ENCODE results near the gene ACTR3. TPM values are rescaled to one million over a fixed set of nuclear protein-coding genes. Genes with fewer than 3 reads are reported as not detected.

Gene ACTR3
- total RNA-seq, 2 experiments from 2014 or later: 408 to 414 TPM

DNA sequence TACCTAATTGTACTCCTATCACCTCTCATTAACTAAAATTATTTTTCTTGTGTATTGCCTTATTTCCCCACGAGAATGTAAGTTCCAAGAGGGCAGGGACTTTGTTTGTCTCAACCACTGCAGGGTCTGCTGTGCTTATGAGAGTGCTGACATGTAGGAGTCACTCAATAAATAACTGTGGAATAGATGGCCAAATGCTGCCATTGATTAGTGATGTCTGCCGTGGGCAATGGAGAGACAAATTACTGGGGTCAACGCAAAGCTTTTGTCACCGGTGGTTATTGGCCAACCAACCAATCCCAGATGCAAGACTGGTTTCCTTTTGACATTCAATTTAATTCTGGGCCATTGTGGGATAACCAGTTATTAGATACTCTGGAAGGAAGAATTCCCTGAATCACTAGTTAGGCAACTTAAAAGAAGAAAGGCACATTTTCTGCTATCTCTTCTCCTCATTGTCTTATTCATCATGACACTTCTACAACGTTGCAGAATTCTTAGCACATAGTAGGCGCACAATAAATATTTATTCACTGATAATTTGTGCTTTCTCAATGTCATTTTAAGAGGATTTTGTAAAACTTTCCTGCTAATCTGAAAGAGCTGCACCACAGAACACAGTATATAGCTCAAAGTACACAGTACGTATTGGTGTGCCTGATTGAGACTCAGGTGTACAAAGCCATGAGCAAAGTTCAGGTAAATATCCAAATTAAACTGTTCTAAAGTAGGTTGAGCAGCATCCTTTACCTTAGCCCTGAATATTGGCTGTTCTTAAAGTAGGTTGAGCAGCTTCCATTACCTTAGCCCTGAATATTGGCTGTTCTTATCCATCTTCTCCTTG, 95.9 kb downstream of the ACTR3 start:
- Mint-ChIP-seq H3K4me1 (no peaks in the 10 kb centered on the region), H3K27me3 (no peaks in the 10 kb centered on the region)

DNA sequence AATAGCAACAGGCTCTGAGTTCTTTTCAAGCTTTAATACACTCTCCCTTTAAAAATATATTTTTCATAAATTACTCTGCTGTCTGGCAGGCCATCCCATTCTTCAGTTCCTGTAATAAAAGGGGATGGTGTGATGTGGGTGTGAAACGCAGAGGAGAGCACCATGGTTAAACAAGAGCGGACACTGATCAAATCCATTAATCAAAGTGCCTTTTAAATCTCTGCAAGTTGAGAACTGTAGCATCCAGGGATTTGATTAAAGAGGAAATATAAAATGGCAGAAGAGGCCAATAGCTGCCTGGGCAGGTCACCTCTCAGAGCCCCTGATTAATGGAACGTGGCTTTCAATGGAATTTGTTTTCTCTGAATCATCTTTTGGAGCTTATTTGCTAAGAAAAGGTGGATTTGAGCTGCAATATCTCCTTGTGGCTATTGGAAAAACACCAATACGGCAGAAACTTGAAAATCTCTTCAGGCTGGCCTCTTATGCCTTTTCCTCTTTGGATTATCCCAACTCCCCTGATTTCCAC, 96.9 kb downstream of the ACTR3 start:
- ATAC-seq (ENCODE audit: low read depth) (no peak), DNase-seq (no peak)
- no peak overlapping the region for H3K4me3 Mint-ChIP-seq
- no peaks in the 10 kb centered on the region for H3K36me3 Mint-ChIP-seq
- POLR2A ChIA-PET: no interaction called here
- no peak overlapping the region for H3K27ac Mint-ChIP-seq
- H3K27me3 Mint-ChIP-seq: no peaks in the 10 kb centered on the region
- no peaks in the 10 kb centered on the region for H3K9me3 Mint-ChIP-seq
- no peaks in the 10 kb centered on the region for H3K4me1 Mint-ChIP-seq

More for the DNA sequence above, 95.9 kb downstream of the ACTR3 start:
- Mint-ChIP-seq H3K9me3 (no peaks in the 10 kb centered on the region), H3K27ac (no peak overlapping the region), H3K36me3 (peaks cover 2% of the 10 kb centered on the region), H3K4me3 (no peak overlapping the region)
- DNase-seq (no peak), ATAC-seq (ENCODE audit: low read depth) (no peak)
- POLR2A ChIA-PET: no interaction called here

DNA sequence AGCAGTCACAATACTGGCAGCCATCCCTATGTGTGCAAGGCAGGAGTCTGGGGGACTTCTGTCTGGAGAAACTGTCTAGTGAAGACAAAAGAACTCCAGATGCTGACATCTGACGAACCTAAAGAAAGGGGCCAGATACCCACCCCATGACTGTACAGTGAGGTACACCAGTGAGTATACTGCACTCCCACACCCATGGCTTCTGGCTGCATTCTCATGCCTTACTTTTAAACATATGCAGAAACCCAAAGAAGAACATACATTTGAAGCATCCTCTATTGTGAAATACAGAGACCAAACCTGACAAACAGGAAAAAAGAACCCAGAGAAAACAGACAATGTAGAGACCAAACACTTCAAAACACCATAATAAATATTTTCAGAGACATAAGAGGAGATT, 102.2 kb downstream of the ACTR3 start:
- no peaks in the 10 kb centered on the region for H3K9me3 Mint-ChIP-seq
- ATAC-seq (ENCODE audit: low read depth): no peak
- DNase-seq: no peak
- POLR2A ChIA-PET: no interaction called here
- no peaks in the 10 kb centered on the region for H3K27me3 Mint-ChIP-seq
- peaks cover 3% of the 10 kb centered on the region for H3K4me1 Mint-ChIP-seq
- no peak overlapping the region for H3K27ac Mint-ChIP-seq
- H3K4me3 Mint-ChIP-seq: no peak overlapping the region
- H3K36me3 Mint-ChIP-seq: no peaks in the 10 kb centered on the region

GRCh38 chr2:113996671-113997594, 107.0 kb downstream of the ACTR3 start:
- no peak for ATAC-seq (ENCODE audit: low read depth)
- H3K4me3 Mint-ChIP-seq: no peak overlapping the region
- no peaks in the 10 kb centered on the region for H3K36me3 Mint-ChIP-seq
- no peak for DNase-seq
- no peaks in the 10 kb centered on the region for H3K9me3 Mint-ChIP-seq
- H3K27me3 Mint-ChIP-seq: no peaks in the 10 kb centered on the region
- H3K27ac Mint-ChIP-seq: no peak overlapping the region
- H3K4me1 Mint-ChIP-seq: peaks cover 4% of the 10 kb centered on the region
- POLR2A ChIA-PET: no interaction called here

DNA sequence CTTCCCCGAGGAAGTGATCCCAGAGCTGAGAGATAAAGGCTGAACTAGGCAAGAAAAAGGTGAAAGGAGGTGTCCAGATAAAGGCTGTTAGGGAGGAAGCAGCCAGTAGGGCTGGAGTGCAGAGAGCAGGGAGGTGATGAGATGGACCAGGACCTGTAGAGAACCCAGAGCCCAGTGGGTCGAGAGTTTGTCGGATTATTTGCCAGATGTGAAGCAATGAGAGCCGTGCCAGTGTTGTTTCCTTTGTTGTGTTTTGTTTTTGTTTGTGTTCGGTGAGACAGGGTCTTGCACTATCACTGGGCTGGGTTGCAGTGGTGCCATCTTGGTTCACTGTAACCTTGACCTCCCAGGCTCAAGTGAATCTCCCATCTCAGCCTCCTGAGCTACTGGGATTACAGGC, 111.3 kb downstream of the ACTR3 start:
- DNase-seq (no peak), ATAC-seq (ENCODE audit: low read depth) (no peak)
- POLR2A ChIA-PET: no interaction called here
- H3K27ac Mint-ChIP-seq: no peak overlapping the region
- H3K27me3 Mint-ChIP-seq: no peaks in the 10 kb centered on the region
- H3K4me1 Mint-ChIP-seq: peaks cover 4% of the 10 kb centered on the region
- H3K36me3 Mint-ChIP-seq: no peaks in the 10 kb centered on the region
- peaks cover 1% of the 10 kb centered on the region for H3K9me3 Mint-ChIP-seq
- H3K4me3 Mint-ChIP-seq: no peak overlapping the region

GRCh38 chr2:114001937-114002336, 112.0 kb downstream of the ACTR3 start:
- ATAC-seq (ENCODE audit: low read depth): no peak
- POLR2A ChIA-PET: no interaction called here

GRCh38 chr2:114005110-114005783, 115.4 kb downstream of the ACTR3 start:
- no peak overlapping the region for H3K4me3 Mint-ChIP-seq
- H3K27ac Mint-ChIP-seq: no peak overlapping the region
- H3K27me3 Mint-ChIP-seq: no peaks in the 10 kb centered on the region
- H3K9me3 Mint-ChIP-seq: peaks cover 1% of the 10 kb centered on the region
- H3K4me1 Mint-ChIP-seq: no peaks in the 10 kb centered on the region
- DNase-seq: no peak
- POLR2A ChIA-PET: no interaction called here
- ATAC-seq (ENCODE audit: low read depth): no peak
- no peaks in the 10 kb centered on the region for H3K36me3 Mint-ChIP-seq

More at GRCh38 chr2:114001937-114002336, 112.0 kb downstream of the ACTR3 start:
- no peak for DNase-seq
- no peak overlapping the region for H3K4me3 Mint-ChIP-seq
- H3K27ac Mint-ChIP-seq: no peak overlapping the region
- H3K9me3 Mint-ChIP-seq: peaks cover 1% of the 10 kb centered on the region
- peaks cover 1% of the 10 kb centered on the region for H3K4me1 Mint-ChIP-seq
- no peaks in the 10 kb centered on the region for H3K27me3 Mint-ChIP-seq
- H3K36me3 Mint-ChIP-seq: no peaks in the 10 kb centered on the region

DNA sequence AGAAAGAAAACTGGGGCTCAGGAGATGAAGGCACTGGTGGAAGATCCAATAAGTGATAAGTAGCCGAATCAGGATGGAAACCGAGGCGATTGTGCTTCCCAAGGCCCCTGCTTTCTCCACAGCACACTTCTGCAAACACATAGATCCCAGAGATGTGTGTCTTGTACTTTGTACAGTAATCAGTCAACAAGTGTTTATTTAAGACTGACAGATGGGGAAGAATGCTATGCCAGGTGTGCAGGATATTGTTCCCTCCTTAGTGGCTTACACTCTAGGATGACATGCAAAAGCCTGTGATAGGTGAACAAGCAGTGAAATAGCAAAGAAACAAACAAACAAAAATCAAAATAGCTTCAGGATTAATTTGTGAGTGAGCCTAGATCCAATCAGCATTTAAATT, 116.6 kb downstream of the ACTR3 start:
- no peaks in the 10 kb centered on the region for H3K4me1 Mint-ChIP-seq
- no peak for DNase-seq

DNA sequence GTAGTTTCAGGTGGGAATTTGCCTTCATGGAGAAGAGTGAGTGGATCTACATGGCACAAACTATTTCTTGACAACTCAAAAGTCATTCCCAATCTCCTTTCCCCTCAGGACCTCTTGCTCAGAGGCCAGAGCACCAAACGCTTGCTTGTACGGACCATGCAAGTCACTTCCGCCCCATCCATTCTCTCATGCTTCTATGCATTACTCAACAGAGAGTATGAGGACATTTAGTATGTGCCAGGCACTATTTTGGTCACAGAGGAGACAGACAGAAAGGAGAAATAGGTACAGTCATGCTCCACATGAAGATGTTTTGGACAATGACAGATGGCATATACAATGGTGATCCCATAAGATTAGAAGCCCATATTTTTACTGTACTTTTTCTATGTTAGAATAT, 117.5 kb downstream of the ACTR3 start:
- H3K4me1 Mint-ChIP-seq: no peaks in the 10 kb centered on the region
- POLR2A ChIA-PET: no interaction called here
- H3K4me3 Mint-ChIP-seq: no peak overlapping the region
- H3K9me3 Mint-ChIP-seq: peaks cover 1% of the 10 kb centered on the region
- H3K27ac Mint-ChIP-seq: no peak overlapping the region
- no peak for ATAC-seq (ENCODE audit: low read depth)
- peaks cover 6% of the 10 kb centered on the region for H3K27me3 Mint-ChIP-seq
- no peak for DNase-seq
- no peaks in the 10 kb centered on the region for H3K36me3 Mint-ChIP-seq

More for the DNA sequence above, 116.6 kb downstream of the ACTR3 start:
- H3K36me3 Mint-ChIP-seq: no peaks in the 10 kb centered on the region
- peaks cover 1% of the 10 kb centered on the region for H3K9me3 Mint-ChIP-seq
- H3K27me3 Mint-ChIP-seq: peaks cover 2% of the 10 kb centered on the region
- no peak for ATAC-seq (ENCODE audit: low read depth)
- no peak overlapping the region for H3K27ac Mint-ChIP-seq
- no peak overlapping the region for H3K4me3 Mint-ChIP-seq
- POLR2A ChIA-PET: no interaction called here

GRCh38 chr2:114008720-114009119, 118.8 kb downstream of the ACTR3 start:
- POLR2A ChIA-PET: no interaction called here
- DNase-seq (no peak), ATAC-seq (ENCODE audit: low read depth) (no peak)
- peaks cover 6% of the 10 kb centered on the region for H3K27me3 Mint-ChIP-seq
- H3K36me3 Mint-ChIP-seq: no peaks in the 10 kb centered on the region
- no peaks in the 10 kb centered on the region for H3K4me1 Mint-ChIP-seq
- no peak overlapping the region for H3K27ac Mint-ChIP-seq
- H3K4me3 Mint-ChIP-seq: no peak overlapping the region
- no peaks in the 10 kb centered on the region for H3K9me3 Mint-ChIP-seq

GRCh38 chr2:114009205-114009944, 119.5 kb downstream of the ACTR3 start:
- no peaks in the 10 kb centered on the region for H3K36me3 Mint-ChIP-seq
- POLR2A ChIA-PET: no interaction called here
- H3K4me3 Mint-ChIP-seq: no peak overlapping the region
- H3K4me1 Mint-ChIP-seq: no peaks in the 10 kb centered on the region
- H3K27me3 Mint-ChIP-seq: peaks cover 6% of the 10 kb centered on the region
- DNase-seq (no peak), ATAC-seq (ENCODE audit: low read depth) (no peak)
- no peak overlapping the region for H3K27ac Mint-ChIP-seq
- no peaks in the 10 kb centered on the region for H3K9me3 Mint-ChIP-seq

DNA sequence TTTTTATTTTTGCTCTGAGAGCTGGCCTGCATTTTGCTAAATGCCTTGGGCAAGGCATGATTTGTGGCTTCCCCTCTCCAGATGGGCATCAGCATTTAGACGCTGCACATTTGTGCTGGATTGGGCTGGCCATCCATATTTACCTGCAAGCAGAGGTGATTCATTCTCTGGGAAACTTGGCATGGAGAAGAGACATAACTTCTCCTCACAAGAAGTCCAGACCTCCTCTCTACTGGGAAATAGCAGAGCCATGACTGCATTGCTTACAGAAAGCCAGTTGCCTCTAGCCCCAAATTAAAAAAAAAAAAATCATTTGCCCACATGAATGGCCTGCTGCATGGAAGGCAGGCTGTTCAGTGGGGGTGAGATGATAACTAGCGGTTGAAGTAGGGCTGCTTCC, 120.1 kb downstream of the ACTR3 start:
- Mint-ChIP-seq H3K27ac (no peak overlapping the region), H3K4me3 (no peak overlapping the region), H3K9me3 (no peaks in the 10 kb centered on the region), H3K36me3 (no peaks in the 10 kb centered on the region), H3K27me3 (peaks cover 6% of the 10 kb centered on the region), H3K4me1 (no peaks in the 10 kb centered on the region)
- POLR2A ChIA-PET: no interaction called here
- DNase-seq (no peak), ATAC-seq (ENCODE audit: low read depth) (no peak)

GRCh38 chr2:114011713-114012112, 121.8 kb downstream of the ACTR3 start:
- no peak for DNase-seq
- Mint-ChIP-seq H3K9me3 (peaks cover 3% of the 10 kb centered on the region), H3K27ac (no peak overlapping the region), H3K4me1 (no peaks in the 10 kb centered on the region), H3K36me3 (no peaks in the 10 kb centered on the region), H3K4me3 (no peak overlapping the region), H3K27me3 (peaks cover 11% of the 10 kb centered on the region)
- POLR2A ChIA-PET: no interaction called here
- ATAC-seq (ENCODE audit: low read depth): no peak
